CD4-positive, alpha-beta T cell treated with Interferon gamma for 1 hour (primary cell): Measurements from ENCODE around the gene S1PR3.

Experiments
- DNase-seq: peaks from one replicate; pipeline ENCODE4 v3.0.0-alpha.2; 2020

S1PR3 gene

GRCh38 chr9:89010056-89010455 is 18.8 kb downstream of the S1PR3 start:
- no peak for DNase-seq

GRCh38 chr9:89010526-89011111 is 19.4 kb downstream of the S1PR3 start:
- no peak for DNase-seq

GRCh38 chr9:89011683-89012082 is 20.4 kb downstream of the S1PR3 start:
- no peak for DNase-seq

GRCh38 chr9:89012294-89013042 is 21.2 kb downstream of the S1PR3 start:
- no peak for DNase-seq

GRCh38 chr9:89013660-89014059 is 22.4 kb downstream of the S1PR3 start:
- no peak for DNase-seq

GRCh38 chr9:89014153-89014552 is 22.9 kb downstream of the S1PR3 start:
- no peak for DNase-seq

GRCh38 chr9:89015336-89015735 is 24.1 kb downstream of the S1PR3 start:
- DNase-seq = no peak

- DNase-seq = no peak
Observed at GRCh38 chr9:89020754-89021153, 29.5 kb downstream of the S1PR3 start.

- no peak for DNase-seq
Observed at GRCh38 chr9:89021154-89021803, 30.0 kb downstream of the S1PR3 start.

- no peak for DNase-seq
Observed at GRCh38 chr9:89022001-89022759, 30.9 kb downstream of the S1PR3 start.

GRCh38 chr9:89022902-89023301 is 31.6 kb downstream of the S1PR3 start:
- DNase-seq = no peak

- no peak for DNase-seq
Observed at GRCh38 chr9:89023740-89024139, 32.5 kb downstream of the S1PR3 start.

- no peak for DNase-seq
Observed at GRCh38 chr9:89024727-89025126, 33.5 kb downstream of the S1PR3 start.

- DNase-seq = no peak
Observed at GRCh38 chr9:89025553-89025952, 34.3 kb downstream of the S1PR3 start.

GRCh38 chr9:89026876-89027275 is 35.6 kb downstream of the S1PR3 start:
- no peak for DNase-seq

- DNase-seq = no peak
Observed at GRCh38 chr9:89029788-89030187, 38.5 kb downstream of the S1PR3 start.

GRCh38 chr9:89032173-89032572 is 40.9 kb downstream of the S1PR3 start:
- DNase-seq = no peak

- no peak for DNase-seq
Observed at GRCh38 chr9:89032661-89033060, 41.4 kb downstream of the S1PR3 start.

GRCh38 chr9:89036383-89036782 is 45.1 kb downstream of the S1PR3 start:
- DNase-seq = no peak

- DNase-seq = peak; percentile 43
Observed at GRCh38 chr9:89036891-89037290, 45.6 kb downstream of the S1PR3 start.

- no peak for DNase-seq
Observed at GRCh38 chr9:89037346-89037745, 46.1 kb downstream of the S1PR3 start.

GRCh38 chr9:89037891-89038290 is 46.6 kb downstream of the S1PR3 start:
- no peak for DNase-seq

GRCh38 chr9:89038382-89039103 is 47.3 kb downstream of the S1PR3 start:
- no peak for DNase-seq
